RWPE2 (cell line): ENCODE measurements around the gene BFSP1.

Experiments
- ATAC-seq: fragments of 200-7000 bp; cut with Tn5 transposase; 3 replicates; pipeline ENCODE4 v1.9.1; 2021; ENCODE audit warnings: low read depth
- DNase-seq: peaks from one replicate; pipeline ENCODE4 v3.0.0-alpha.2; 2020; ENCODE audit warnings: low spot score
- H3K27ac ChIP-seq: fragments of 450-650 bp; 2 replicates; pipeline ENCODE4 v1.5.1; 2017; ENCODE audit warnings: mild to moderate bottlenecking; ENCODE audit not compliant: poor library complexity, severe bottlenecking
- H3K27me3 ChIP-seq: fragments of 250-450 bp; sonication (Bioruptor Pico); 2 replicates; pipeline ENCODE4 v1.5.1; 2021; ENCODE audit warnings: mild to moderate bottlenecking, moderate library complexity; ENCODE audit not compliant: insufficient read depth, poor library complexity, severe bottlenecking
- H3K36me3 ChIP-seq: fragments of 250-450 bp; sonication (Bioruptor Pico); 2 replicates; pipeline ENCODE4 v1.5.1; 2020; ENCODE audit warnings: low read depth, mild to moderate bottlenecking, moderate library complexity
- H3K4me1 ChIP-seq: fragments of 250-450 bp; sonication (Bioruptor Pico); 2 replicates; pipeline ENCODE4 v1.5.1; 2021; ENCODE audit warnings: mild to moderate bottlenecking, moderate library complexity; ENCODE audit not compliant: insufficient read depth, poor library complexity, severe bottlenecking
- H3K4me3 ChIP-seq: fragments of 250-450 bp; sonication (Bioruptor Pico); 2 replicates; pipeline ENCODE4 v1.5.1; 2021; ENCODE audit warnings: mild to moderate bottlenecking, moderate library complexity; ENCODE audit not compliant: severe bottlenecking
- H3K9me3 ChIP-seq: fragments of 250-450 bp; sonication (Bioruptor Pico); 2 replicates; pipeline ENCODE4 v1.5.1; 2021; ENCODE audit warnings: mild to moderate bottlenecking, moderate library complexity; ENCODE audit not compliant: severe bottlenecking
- CTCF ChIP-seq: fragments of 450-650 bp; IDR thresholded peaks from one replicate; pipeline ENCODE4 v1.5.1; 2017; ENCODE audit warnings: mild to moderate bottlenecking, moderate library complexity; ENCODE audit not compliant: poor library complexity, severe bottlenecking

BFSP1 gene

GRCh38 chr20:17498641-17499040 is 32.5 kb downstream of the BFSP1 start:
- DNase-seq (no peak), ATAC-seq (no peak)
- H3K4me1 ChIP-seq: peaks cover 5% of the 10 kb centered on the region
- H3K36me3 ChIP-seq: no peaks in the 10 kb centered on the region
- H3K9me3 ChIP-seq: no peaks in the 10 kb centered on the region
- peak overlapping the region; percentile 22 for H3K27ac ChIP-seq
- no peak for TF ChIP-seq CTCF
- no peak overlapping the region for H3K4me3 ChIP-seq
- no peaks in the 10 kb centered on the region for H3K27me3 ChIP-seq

DNA sequence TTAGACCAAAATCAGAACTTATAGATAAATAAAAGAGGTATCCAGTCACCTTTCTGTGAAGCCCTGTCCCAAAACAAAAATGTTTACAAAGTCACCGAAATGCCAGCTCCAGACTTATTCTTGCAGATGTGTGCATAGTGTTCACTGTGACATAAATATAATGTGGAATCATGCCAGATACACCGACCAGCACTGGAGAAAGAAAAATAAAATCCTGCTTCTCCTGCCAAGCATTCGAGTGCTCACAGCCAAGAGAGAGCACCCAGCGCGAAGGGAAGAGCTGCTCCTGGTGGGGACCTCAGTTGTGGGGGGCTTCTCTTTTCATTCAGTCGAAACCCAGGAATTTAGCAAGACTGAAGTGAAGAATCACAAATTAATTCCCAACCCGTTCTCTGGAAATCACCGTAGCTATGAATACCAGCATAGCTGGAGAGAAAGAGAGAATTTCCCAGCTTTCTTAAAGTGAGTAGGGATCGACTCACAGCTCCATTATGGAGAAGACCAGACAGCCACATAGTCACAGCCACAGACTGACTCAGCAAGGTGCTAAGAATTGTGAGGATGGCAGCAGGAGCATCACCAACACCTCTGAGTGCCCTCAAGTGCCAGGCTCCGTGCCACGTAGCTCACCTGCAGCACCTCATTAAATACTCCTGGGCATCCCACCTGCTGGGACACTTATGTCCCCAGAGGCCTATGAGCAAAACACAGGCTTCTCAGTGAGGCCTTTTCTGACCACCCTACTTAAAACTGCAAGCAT is 33.2 kb downstream of the BFSP1 start:
- peak; percentile 32; the same call in 1 of the 3 replicates for ATAC-seq
- no peaks in the 10 kb centered on the region for H3K36me3 ChIP-seq
- no peak for TF ChIP-seq CTCF

GRCh38 chr20:17495826-17496225 is 35.4 kb downstream of the BFSP1 start:
- no peak for ATAC-seq

More for the DNA sequence above, 33.2 kb downstream of the BFSP1 start:
- Histone ChIP-seq H3K27ac (no peak overlapping the region), H3K9me3 (no peaks in the 10 kb centered on the region), H3K4me1 (peaks cover 5% of the 10 kb centered on the region), H3K4me3 (no peak overlapping the region), H3K27me3 (no peaks in the 10 kb centered on the region)
- DNase-seq: no peak

DNA sequence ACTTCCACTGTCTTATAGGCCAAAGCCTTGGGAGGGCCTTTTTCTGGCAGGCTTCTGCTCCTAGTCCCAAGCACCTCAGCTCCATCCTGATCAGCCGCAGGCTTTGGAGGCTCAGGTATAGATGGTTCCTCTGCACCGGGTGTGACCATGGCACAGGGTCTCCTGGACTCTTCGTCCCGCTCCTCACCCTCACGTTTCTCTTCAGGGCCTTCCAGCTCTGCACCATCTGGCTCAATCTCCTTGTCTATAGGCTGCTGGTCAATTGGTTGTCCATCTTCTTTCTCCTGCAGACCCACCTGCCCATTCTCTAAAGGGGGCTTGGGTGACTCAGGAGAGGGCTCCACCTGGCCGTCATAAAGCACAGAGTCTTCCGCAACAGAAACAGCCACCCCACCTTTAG is 37.0 kb downstream of the BFSP1 start:
- H3K4me3 ChIP-seq: no peak overlapping the region
- no peaks in the 10 kb centered on the region for H3K36me3 ChIP-seq
- peaks cover 5% of the 10 kb centered on the region for H3K4me1 ChIP-seq
- DNase-seq: no peak
- no peaks in the 10 kb centered on the region for H3K27me3 ChIP-seq
- H3K27ac ChIP-seq: no peak overlapping the region
- TF ChIP-seq CTCF: no peak
- no peaks in the 10 kb centered on the region for H3K9me3 ChIP-seq
- no peak for ATAC-seq

More at GRCh38 chr20:17495826-17496225, 35.4 kb downstream of the BFSP1 start:
- H3K36me3 ChIP-seq: no peaks in the 10 kb centered on the region
- no peak overlapping the region for H3K27ac ChIP-seq
- TF ChIP-seq CTCF: no peak
- no peaks in the 10 kb centered on the region for H3K27me3 ChIP-seq
- no peak overlapping the region for H3K4me3 ChIP-seq
- DNase-seq: no peak
- H3K9me3 ChIP-seq: no peaks in the 10 kb centered on the region
- H3K4me1 ChIP-seq: peaks cover 5% of the 10 kb centered on the region

- H3K9me3 ChIP-seq: no peaks in the 10 kb centered on the region
- no peaks in the 10 kb centered on the region for H3K36me3 ChIP-seq
- no peaks in the 10 kb centered on the region for H3K27me3 ChIP-seq
- H3K4me1 ChIP-seq: no peaks in the 10 kb centered on the region
- no peak for ATAC-seq
- TF ChIP-seq CTCF: no peak
- no peak overlapping the region for H3K27ac ChIP-seq
- DNase-seq: no peak
- no peak overlapping the region for H3K4me3 ChIP-seq
These were observed 38.0 kb downstream of the BFSP1 start for GRCh38 chr20:17493173-17493572.
